DOHH2 (cell line): ENCODE data around the gene KMT2C.

ENCODE experiments used
- H3F3A ChIP-seq: fragments of 200-600 bp; sonication (generic), shearing (Covaris generic); 2 replicates; pipeline ENCODE4 v1.6.0; 2016; ENCODE audit warnings: antibody characterized with exemption, mild to moderate bottlenecking; ENCODE audit not compliant: control insufficient read depth, insufficient read depth
- H3K27ac ChIP-seq: fragments of 200-600 bp; sonication (generic); 2 replicates; pipeline ENCODE4 v1.5.1; 2014; ENCODE audit warnings: low read depth, mild to moderate bottlenecking, low read length, moderate library complexity
- H3K27me3 ChIP-seq: fragments of 200-600 bp; sonication (generic); 2 replicates; pipeline ENCODE4 v1.6.1; 2014; ENCODE audit warnings: mild to moderate bottlenecking, low read length, mixed read lengths; ENCODE audit not compliant: control insufficient read depth
- H3K36me3 ChIP-seq: fragments of 200-600 bp; sonication (generic); 2 replicates; pipeline ENCODE4 v1.6.1; 2014; ENCODE audit warnings: mild to moderate bottlenecking, low read length, moderate library complexity, mixed read lengths; ENCODE audit not compliant: control insufficient read depth
- H3K4me1 ChIP-seq: fragments of 200-600 bp; sonication (generic); 2 replicates; pipeline ENCODE4 v1.6.1; 2014; ENCODE audit warnings: mild to moderate bottlenecking, low read length, mixed read lengths; ENCODE audit not compliant: control insufficient read depth
- H3K4me2 ChIP-seq: fragments of 200-600 bp; sonication (generic); 2 replicates; pipeline ENCODE4 v1.6.0; 2014; ENCODE audit warnings: mild to moderate bottlenecking, low read length, moderate library complexity
- H3K4me3 ChIP-seq: fragments of 200-600 bp; sonication (generic); 2 replicates; pipeline ENCODE4 v1.5.1; 2014; ENCODE audit warnings: mild to moderate bottlenecking, low read length, mixed read lengths
- H3K79me2 ChIP-seq: fragments of 200-600 bp; sonication (generic); 2 replicates; pipeline ENCODE4 v1.6.1; 2014; ENCODE audit warnings: mild to moderate bottlenecking, low read length, mixed read lengths; ENCODE audit not compliant: control insufficient read depth
- H3K9me2 ChIP-seq: fragments of 200-600 bp; sonication (generic); replicated peaks from 2 replicates; pipeline ENCODE4 v1.6.1; 2014; ENCODE audit warnings: mild to moderate bottlenecking, low read length, mixed read lengths; ENCODE audit not compliant: control insufficient read depth
- H3K9me3 ChIP-seq: fragments of 200-600 bp; sonication (generic); 2 replicates; pipeline ENCODE4 v1.6.1; 2014; ENCODE audit warnings: antibody characterized with exemption, low read length, mixed read lengths; ENCODE audit not compliant: control insufficient read depth, insufficient read depth
- H4K20me1 ChIP-seq: fragments of 200-600 bp; sonication (generic); 2 replicates; pipeline ENCODE4 v1.6.0; 2014; ENCODE audit warnings: low read depth, mild to moderate bottlenecking, antibody characterized with exemption, low read length, moderate library complexity; ENCODE audit not compliant: control insufficient read depth, insufficient read depth
- CTCF ChIP-seq: fragments of 200-600 bp; sonication (generic); IDR thresholded peaks from one replicate; pipeline ENCODE4 v1.5.1; 2014; ENCODE audit warnings: antibody characterized with exemption, mild to moderate bottlenecking, low read depth, low read length; ENCODE audit not compliant: poor library complexity, severe bottlenecking
- EZH2phosphoT487 ChIP-seq: fragments of 200-600 bp; sonication (generic); IDR thresholded peaks from 2 replicates; pipeline ENCODE4 v1.6.1; 2017; ENCODE audit warnings: borderline replicate concordance, mild to moderate bottlenecking, antibody characterized with exemption, low read length, moderate library complexity, mixed read lengths

Gene KMT2C

DNA sequence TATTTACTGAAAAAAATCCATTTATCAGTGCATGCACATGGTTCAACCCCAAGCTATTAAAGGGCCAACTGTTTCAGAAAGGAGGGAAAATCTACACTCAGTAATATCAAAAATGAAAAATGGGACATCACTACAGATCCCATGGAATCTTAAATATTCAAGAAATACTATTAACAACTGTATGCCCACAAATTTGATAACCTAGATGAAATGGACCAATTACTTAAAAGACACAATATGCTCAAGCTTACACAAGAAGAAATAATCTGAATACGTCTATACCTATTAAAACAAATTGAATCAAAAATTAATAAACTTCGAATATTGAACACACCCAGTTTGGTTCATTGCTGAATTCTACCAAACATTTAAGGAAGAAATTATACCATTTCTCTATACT is 87.9 kb downstream of the KMT2C start:
- Histone ChIP-seq H3K9me2 (no peaks in the 10 kb centered on the region), H3K27ac (no peak overlapping the region), H3K36me3 (peaks cover 40% of the 10 kb centered on the region), H3K4me2 (no peak overlapping the region), H3K4me3 (no peak overlapping the region), H3K79me2 (peaks cover 84% of the 10 kb centered on the region), H3K9me3 (no peaks in the 10 kb centered on the region), H3K4me1 (peaks cover 27% of the 10 kb centered on the region), H4K20me1 (0 out of 2 replicates have a peak, but pooled peaks cover 4% of the 10 kb centered on the region), H3K27me3 (no peaks in the 10 kb centered on the region), H3F3A (peaks cover 11% of the 10 kb centered on the region)
- TF ChIP-seq CTCF: no peak
- TF ChIP-seq EZH2phosphoT487: no peak

GRCh38 chr7:152344253-152344652 is 91.5 kb downstream of the KMT2C start:
- no peak for TF ChIP-seq EZH2phosphoT487
- no peak for TF ChIP-seq CTCF
- Histone ChIP-seq H3K79me2 (peaks cover 96% of the 10 kb centered on the region), H3K9me3 (no peaks in the 10 kb centered on the region)

GRCh38 chr7:152342796-152343195 is 93.0 kb downstream of the KMT2C start:
- Histone ChIP-seq H3K4me2 (peak overlapping the region; percentile 86), H3K27ac (peak overlapping the region; percentile 74), H3K79me2 (peaks cover 97% of the 10 kb centered on the region)

More at GRCh38 chr7:152344253-152344652, 91.5 kb downstream of the KMT2C start:
- peak overlapping the region; percentile 86 for H3K4me2 ChIP-seq
- 0 out of 2 replicates have a peak overlapping the region, but pooled peaks have one; percentile 0 for H3K27ac ChIP-seq
- H3F3A ChIP-seq: peaks cover 21% of the 10 kb centered on the region
- H3K9me2 ChIP-seq: no peaks in the 10 kb centered on the region
- H3K36me3 ChIP-seq: peaks cover 31% of the 10 kb centered on the region
- H4K20me1 ChIP-seq: 0 out of 2 replicates have a peak, but pooled peaks cover 4% of the 10 kb centered on the region
- H3K4me3 ChIP-seq: no peak overlapping the region
- peaks cover 62% of the 10 kb centered on the region for H3K4me1 ChIP-seq
- no peaks in the 10 kb centered on the region for H3K27me3 ChIP-seq

More at GRCh38 chr7:152342796-152343195, 93.0 kb downstream of the KMT2C start:
- TF ChIP-seq CTCF (no peak), EZH2phosphoT487 (no peak)
- Histone ChIP-seq H4K20me1 (0 out of 2 replicates have a peak, but pooled peaks cover 2% of the 10 kb centered on the region), H3K27me3 (no peaks in the 10 kb centered on the region), H3K9me3 (no peaks in the 10 kb centered on the region), H3K36me3 (peaks cover 23% of the 10 kb centered on the region), H3K4me3 (peak overlapping the region; percentile 37), H3K4me1 (peaks cover 73% of the 10 kb centered on the region), H3K9me2 (no peaks in the 10 kb centered on the region), H3F3A (peaks cover 21% of the 10 kb centered on the region)
